Osteoblast (primary cell): ENCODE data around the gene LSS. TPM values are rescaled to one million over a fixed set of nuclear protein-coding genes. Genes with fewer than 3 reads are reported as not detected.

Source experiments
- DNase-seq: peaks from one replicate; pipeline ENCODE4 v3.0.0; 2011; ENCODE audit warnings: low spot score, mixed read lengths; ENCODE audit not compliant: insufficient read length; ENCODE audit errors: missing footprints
- H2AFZ ChIP-seq: 2 replicates; pipeline ENCODE4 v1.6.0; 2011; ENCODE audit warnings: mild to moderate bottlenecking, low read length
- H3K27ac ChIP-seq: 2 replicates; pipeline ENCODE4 v1.5.1; 2011; ENCODE audit warnings: mild to moderate bottlenecking, low read depth, low read length, moderate library complexity
- H3K27me3 ChIP-seq: 2 replicates; pipeline ENCODE4 v1.6.0; 2012; ENCODE audit warnings: mild to moderate bottlenecking, control low read depth, inconsistent platforms, low read length, moderate library complexity; ENCODE audit not compliant: insufficient read depth
- H3K36me3 ChIP-seq: 2 replicates; pipeline ENCODE4 v1.5.1; 2011; ENCODE audit warnings: mild to moderate bottlenecking, low read length, control low read depth, moderate library complexity; ENCODE audit not compliant: insufficient read depth
- H3K4me1 ChIP-seq: 2 replicates; pipeline ENCODE4 v1.5.1; 2011; ENCODE audit warnings: mild to moderate bottlenecking, low read length, control low read depth, moderate library complexity; ENCODE audit not compliant: insufficient read depth
- H3K4me2 ChIP-seq: 2 replicates; pipeline ENCODE4 v1.6.0; 2011; ENCODE audit warnings: mild to moderate bottlenecking, low read length; ENCODE audit not compliant: insufficient read depth
- H3K4me3 ChIP-seq: fragments of 200-600 bp; sonication (generic); 3 replicates; pipeline ENCODE4 v1.5.1; 2012; ENCODE audit warnings: mild to moderate bottlenecking, low read length, inconsistent platforms; ENCODE audit not compliant: insufficient read depth
- H3K79me2 ChIP-seq: 2 replicates; pipeline ENCODE4 v1.6.0; 2012; ENCODE audit warnings: mild to moderate bottlenecking, low read length, control low read depth, inconsistent platforms; ENCODE audit not compliant: insufficient read depth
- H3K9me3 ChIP-seq: 2 replicates; pipeline ENCODE4 v1.5.1; 2011; ENCODE audit warnings: low read depth, low read length, control low read depth
- H4K20me1 ChIP-seq: 2 replicates; pipeline ENCODE4 v1.6.0; 2012; ENCODE audit warnings: mild to moderate bottlenecking, low read length, control low read depth; ENCODE audit not compliant: insufficient read depth
- total RNA-seq: library from RNA; depleted of rRNA; stranded (reverse); fragments of >200 nt; gene quantifications from 2 replicates; pipeline ENCODE4 v1.2.3, GENCODE V29; 2012
- TF ChIP-seq, protein P1 (sequence below): IDR thresholded peaks from 2 replicates; pipeline ENCODE4 v1.5.1; 2011; ENCODE audit warnings: mild to moderate bottlenecking, low read depth, low read length, moderate library complexity; ENCODE audit errors: extremely low read depth

The LSS gene
- total RNA-seq, 1 donor = 122 TPM

DNA sequence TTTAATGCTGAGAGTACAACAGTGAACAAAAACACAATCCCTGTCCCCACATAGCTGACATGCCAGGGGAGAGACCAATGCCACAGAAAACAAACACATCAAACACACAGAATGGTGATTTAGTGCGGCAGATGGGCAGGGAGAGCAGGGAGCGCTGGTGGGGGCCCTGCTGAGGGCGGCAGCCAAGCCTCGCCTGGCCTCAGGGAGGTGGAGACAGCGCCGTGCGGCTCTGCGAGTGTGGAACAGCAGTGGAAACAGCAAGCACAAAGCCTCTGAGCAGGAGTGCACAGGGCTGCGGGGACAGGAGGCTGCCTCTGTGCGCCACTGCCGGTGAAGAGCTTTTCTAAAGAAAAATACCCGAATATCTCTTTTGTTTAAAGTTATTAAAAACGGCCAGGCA lies 39.8 kb upstream of the LSS start:
- Histone ChIP-seq H3K4me2 (no peak overlapping the region), H3K27me3 (no peaks in the 10 kb centered on the region), H3K36me3 (peaks cover 91% of the 10 kb centered on the region), H2AFZ (no peak overlapping the region), H4K20me1 (peaks cover 15% of the 10 kb centered on the region), H3K79me2 (no peaks in the 10 kb centered on the region), H3K27ac (no peak overlapping the region), H3K4me3 (no peak overlapping the region), H3K9me3 (no peaks in the 10 kb centered on the region), H3K4me1 (no peaks in the 10 kb centered on the region)
- DNase-seq = no peak
- TF ChIP-seq, protein P1, sequence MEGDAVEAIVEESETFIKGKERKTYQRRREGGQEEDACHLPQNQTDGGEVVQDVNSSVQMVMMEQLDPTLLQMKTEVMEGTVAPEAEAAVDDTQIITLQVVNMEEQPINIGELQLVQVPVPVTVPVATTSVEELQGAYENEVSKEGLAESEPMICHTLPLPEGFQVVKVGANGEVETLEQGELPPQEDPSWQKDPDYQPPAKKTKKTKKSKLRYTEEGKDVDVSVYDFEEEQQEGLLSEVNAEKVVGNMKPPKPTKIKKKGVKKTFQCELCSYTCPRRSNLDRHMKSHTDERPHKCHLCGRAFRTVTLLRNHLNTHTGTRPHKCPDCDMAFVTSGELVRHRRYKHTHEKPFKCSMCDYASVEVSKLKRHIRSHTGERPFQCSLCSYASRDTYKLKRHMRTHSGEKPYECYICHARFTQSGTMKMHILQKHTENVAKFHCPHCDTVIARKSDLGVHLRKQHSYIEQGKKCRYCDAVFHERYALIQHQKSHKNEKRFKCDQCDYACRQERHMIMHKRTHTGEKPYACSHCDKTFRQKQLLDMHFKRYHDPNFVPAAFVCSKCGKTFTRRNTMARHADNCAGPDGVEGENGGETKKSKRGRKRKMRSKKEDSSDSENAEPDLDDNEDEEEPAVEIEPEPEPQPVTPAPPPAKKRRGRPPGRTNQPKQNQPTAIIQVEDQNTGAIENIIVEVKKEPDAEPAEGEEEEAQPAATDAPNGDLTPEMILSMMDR = no peak

- Histone ChIP-seq H3K27ac (no peak overlapping the region), H2AFZ (no peak overlapping the region), H4K20me1 (peaks cover 15% of the 10 kb centered on the region), H3K36me3 (peaks cover 85% of the 10 kb centered on the region), H3K4me3 (no peak overlapping the region), H3K4me1 (no peaks in the 10 kb centered on the region), H3K9me3 (no peaks in the 10 kb centered on the region), H3K4me2 (no peak overlapping the region), H3K27me3 (no peaks in the 10 kb centered on the region), H3K79me2 (no peaks in the 10 kb centered on the region)
- TF ChIP-seq, protein P1 = no peak
- no peak for DNase-seq
Observed at GRCh38 chr21:46266946-46267345, 38.4 kb upstream of the LSS start.

- peaks cover 15% of the 10 kb centered on the region for H4K20me1 ChIP-seq
- no peaks in the 10 kb centered on the region for H3K9me3 ChIP-seq
- H3K27me3 ChIP-seq = no peaks in the 10 kb centered on the region
- no peak overlapping the region for H3K4me2 ChIP-seq
- H3K36me3 ChIP-seq = peaks cover 85% of the 10 kb centered on the region
- H3K4me3 ChIP-seq = no peak overlapping the region
- DNase-seq = peak; percentile 71
- TF ChIP-seq, protein P1 = no peak
- H3K27ac ChIP-seq = no peak overlapping the region
- no peaks in the 10 kb centered on the region for H3K79me2 ChIP-seq
- no peaks in the 10 kb centered on the region for H3K4me1 ChIP-seq
- no peak overlapping the region for H2AFZ ChIP-seq
Observed at GRCh38 chr21:46265736-46266525, 37.4 kb upstream of the LSS start.

- H3K79me2 ChIP-seq = no peaks in the 10 kb centered on the region
- no peaks in the 10 kb centered on the region for H3K9me3 ChIP-seq
- no peak overlapping the region for H3K4me2 ChIP-seq
- no peaks in the 10 kb centered on the region for H3K4me1 ChIP-seq
- TF ChIP-seq, protein P1 = no peak
- no peak overlapping the region for H3K4me3 ChIP-seq
- H3K36me3 ChIP-seq = peaks cover 85% of the 10 kb centered on the region
- H2AFZ ChIP-seq = no peak overlapping the region
- H3K27me3 ChIP-seq = no peaks in the 10 kb centered on the region
- H4K20me1 ChIP-seq = peaks cover 13% of the 10 kb centered on the region
- DNase-seq = peak; percentile 42
- H3K27ac ChIP-seq = no peak overlapping the region
Observed at GRCh38 chr21:46264690-46265144, 36.1 kb upstream of the LSS start.
